ENCODE data around the gene CFD.
"Not testable (repeated sequence)": the region's sequence is repeated elsewhere in the genome, so short reads cannot be mapped to it uniquely, and the experiment has no call there.

CFD gene

DNA sequence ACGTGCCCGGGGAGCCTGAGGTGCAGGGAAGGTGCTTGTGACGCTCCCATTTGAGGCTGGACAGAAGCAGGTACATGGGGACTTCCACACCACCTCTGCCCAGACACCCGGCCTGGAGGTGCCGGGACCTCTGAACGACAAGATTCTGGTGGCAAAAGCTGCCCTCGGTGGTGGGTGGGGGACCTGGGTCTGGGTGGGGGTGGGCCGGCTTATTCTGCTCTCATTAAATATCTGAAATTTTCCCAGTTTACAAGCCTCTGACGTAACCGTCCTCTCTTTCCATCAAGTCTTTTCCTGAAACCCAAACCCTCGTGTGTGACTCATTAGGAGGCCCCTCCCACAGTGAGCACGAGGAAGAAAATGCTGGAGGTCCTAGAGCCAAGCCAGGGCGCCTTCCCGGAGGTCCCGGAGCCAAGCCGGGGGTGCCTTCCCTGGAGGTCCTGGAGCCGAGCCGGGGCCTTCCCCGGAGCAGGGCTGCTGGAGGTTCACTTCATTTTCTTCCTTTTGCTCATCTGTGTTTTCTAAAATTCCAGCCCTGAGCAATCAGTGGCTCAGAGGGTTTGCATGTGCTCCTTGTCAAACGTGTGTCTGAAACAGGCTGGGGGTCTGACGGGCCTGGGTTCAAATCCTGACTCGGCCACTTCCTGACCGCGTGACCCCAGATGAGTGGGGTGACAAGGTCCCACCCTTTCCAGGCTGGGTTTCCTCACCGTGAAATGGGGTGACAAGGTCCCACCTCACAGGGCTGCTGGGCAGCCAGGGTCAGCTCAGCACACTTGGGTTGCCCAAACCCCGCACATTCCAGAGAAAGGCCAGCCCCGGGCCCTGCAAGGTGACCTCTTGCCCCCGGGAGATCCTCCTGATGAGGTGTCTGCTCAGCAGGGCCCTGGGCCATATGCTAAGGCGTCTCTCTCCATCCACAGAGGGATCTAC lies 10.0 kb downstream of the CFD start:
- no peak for DNase-seq
- intact Hi-C loops (cut with DNase I) = no loop called here

DNA sequence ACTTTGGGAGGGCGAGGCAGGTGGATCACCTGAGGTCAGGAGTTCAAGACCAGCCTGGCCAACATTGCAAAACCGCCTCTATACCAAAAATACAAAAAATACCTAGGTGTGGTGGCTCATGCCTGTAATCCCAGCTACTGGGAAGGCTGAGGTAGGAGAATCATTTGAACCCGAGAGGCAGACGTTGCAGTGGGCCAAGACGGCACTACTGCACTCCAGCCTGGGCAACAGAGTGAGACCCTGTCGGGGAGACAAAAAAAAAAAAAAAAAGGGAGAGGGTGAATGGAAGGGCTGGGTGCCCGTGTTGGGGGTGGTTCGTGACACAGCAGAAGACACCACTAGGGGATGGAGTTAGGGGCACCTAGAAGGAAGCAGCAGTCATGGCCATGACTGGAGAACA lies 10.8 kb downstream of the CFD start:
- no peak for DNase-seq
- intact Hi-C loops (cut with DNase I) = no loop called here

DNA sequence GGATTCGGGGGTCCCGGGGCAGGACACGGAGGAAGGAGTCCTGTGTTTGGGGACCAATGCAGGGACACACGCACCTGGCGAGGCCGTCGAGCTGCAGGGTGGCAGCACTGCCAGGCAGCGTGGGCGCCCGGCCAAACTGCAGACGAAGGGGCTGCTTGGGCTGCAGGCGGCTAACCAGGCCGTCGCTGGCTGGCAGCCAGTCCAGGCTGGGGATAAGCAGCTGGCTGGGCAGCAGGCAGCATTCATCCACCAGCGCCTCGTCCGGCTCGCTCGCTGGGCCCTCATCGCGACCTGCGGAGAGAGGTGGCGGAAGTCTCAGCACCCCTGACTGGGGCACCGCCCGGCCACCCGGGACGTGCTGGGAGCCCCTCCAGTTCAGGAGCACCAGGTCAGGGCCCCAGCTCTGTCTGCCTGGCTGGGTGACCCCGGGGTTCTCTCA lies 11.5 kb downstream of the CFD start:
- DNase-seq = peak in 9 of 10 donors; percentile 46 to 94 (median 67)
- intact Hi-C loops (cut with DNase I) = no loop called here

DNA sequence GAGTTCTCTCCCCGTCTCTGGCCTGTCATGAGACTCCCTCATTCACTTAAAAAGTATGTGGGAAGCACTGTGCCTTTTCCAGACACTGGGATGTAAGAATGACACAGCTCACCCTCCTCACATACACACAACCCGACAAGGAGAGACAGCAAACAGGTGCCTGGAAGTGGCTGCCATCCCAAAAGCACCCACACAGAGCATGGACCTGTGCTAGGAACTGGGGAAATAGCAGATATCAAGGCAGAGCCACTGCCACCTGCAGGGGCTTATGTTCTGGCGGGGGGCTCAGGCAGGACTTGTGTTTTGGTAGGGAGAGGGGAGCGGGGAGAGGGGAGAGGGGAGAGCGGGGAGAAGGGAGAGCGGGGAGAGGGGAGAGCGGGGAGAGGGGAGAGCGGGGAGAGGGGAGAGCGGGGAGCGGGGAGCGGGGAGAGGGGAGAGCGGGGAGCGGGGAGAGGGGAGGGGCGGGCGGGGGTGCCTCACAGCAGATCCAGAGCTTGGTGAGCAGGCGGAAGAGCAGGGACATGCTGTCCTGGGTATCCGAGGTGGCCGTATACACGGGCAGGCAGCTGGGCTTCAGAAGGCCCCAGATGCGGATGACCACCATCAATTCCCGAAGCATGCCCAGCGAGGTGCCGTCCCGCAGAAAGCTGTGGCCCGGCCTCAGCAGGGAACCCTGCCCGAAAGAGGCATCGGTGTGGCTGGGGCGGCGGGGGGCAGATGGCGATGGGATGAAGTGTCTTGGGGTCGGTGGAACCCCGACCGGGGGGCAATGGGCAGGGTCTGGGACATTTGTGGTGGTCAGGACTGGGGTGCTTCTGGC lies 12.2 kb downstream of the CFD start:
- peak in 1 of 10 donors; percentile 74 for DNase-seq
- intact Hi-C loops (cut with DNase I) = no loop called here

DNA sequence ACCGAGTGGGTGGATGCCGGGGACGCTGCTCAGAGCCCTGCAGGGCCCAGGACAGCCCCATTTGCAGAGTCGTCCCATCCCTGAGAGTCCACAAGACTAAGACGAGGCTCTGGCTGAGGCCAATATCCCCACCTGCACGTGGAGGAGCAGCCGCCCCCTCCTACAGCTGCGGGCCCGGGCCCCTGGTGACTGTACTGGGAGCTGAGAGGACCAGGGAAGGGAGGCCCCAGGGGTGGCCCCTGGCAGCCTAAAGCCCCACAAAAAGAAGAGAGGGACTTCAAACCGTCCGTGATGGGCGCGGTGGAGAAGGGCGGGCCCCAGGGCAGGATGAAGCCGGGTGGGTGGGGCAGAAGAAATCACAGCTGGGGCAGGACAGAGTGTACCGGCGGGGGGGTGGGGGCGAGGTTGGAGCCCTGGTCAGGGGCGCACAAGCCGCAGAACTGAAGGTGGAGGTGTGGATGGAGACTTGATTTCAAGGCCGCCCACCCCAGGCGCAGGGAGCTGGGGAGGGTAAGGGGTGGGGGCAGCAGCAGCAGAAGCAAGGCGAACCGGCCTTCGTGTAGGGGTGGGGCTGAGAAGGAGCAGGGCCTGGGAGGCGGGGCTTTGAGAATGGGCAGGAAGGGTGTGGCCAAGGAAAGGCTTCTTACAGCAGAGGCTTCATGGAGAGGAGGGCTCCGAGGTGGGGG lies 12.9 kb downstream of the CFD start:
- intact Hi-C loops (cut with DNase I) = no loop called here
- DNase-seq = no peak

DNA sequence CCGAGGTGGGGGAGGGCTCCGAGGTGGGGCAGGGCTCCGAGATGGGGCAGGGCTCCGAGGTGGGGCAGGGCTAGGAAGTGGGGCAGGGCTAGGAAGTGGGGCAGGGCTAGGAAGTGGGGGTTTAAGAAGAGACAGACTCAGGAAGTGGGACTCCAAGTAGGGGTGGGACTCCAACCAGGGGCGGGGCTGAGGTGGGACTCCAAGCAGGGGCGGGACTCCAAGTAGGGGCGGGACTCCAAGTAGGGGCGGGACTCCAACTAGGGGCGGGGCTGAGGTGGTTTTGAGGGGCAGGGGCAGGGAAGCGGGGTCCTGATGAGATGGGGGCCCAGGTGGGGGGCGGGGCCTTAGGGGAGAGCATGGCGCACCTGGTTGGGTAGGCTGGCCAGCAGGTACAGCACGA lies 13.6 kb downstream of the CFD start:
- intact Hi-C loops (cut with DNase I) = no loop called here
- DNase-seq = no peak

DNA sequence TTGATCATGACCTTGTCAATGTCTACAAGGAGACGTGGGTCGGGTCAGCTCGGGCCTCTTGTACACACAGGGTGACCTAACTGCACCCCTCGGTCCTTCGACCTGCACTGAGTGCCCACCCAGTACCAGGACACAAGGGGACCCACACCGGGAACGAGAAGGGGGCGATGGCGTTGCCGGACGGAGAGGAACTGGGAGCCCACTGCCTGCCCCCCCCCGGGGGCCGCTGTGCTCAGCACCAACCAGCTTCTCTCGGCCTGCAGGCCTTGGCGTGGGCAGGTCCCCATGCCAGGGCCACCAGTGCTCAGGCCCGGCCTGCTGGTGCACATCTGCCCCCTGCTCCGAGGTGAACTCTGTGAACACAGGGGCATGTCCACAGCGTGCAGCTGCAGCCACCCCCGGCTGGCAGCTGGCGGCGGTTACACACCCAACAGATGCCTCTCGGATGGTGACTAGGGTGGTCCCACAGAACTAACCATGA lies 14.1 kb downstream of the CFD start:
- intact Hi-C loops (cut with DNase I) = no loop called here

DNA sequence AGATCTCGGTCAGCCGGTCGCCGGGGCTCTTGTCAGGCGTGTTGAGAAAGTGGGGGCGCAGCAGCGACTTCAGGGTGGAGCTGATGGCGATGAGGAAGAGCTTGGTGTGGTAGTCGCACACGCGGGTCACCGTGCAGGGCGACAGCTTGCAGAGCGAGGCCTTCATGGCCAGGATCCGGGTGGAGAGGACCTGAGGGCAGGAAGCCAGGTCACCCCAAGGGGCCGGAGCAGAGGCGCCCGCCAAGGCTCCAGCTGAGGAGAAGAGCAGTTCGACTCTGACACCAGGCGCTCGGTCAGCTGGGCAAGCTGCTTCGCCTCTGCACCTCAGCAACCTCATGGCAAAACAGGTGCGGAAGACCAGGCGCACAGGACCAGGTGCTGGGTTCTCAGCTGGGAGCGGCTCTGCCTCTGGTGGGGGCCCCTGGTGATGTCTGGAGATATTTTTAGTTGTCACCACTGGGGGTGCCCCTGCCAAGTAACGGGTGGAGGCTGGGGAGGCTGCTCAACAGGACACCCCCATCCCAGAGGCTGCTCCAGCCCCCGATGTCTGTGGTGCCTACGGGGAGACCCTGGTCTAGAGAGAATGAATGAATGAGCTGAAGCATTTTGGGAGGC lies 15.9 kb downstream of the CFD start:
- DNase-seq = no peak
- intact Hi-C loops (cut with DNase I) = no loop called here

More for the DNA sequence above, 14.1 kb downstream of the CFD start:
- DNase-seq = no peak

DNA sequence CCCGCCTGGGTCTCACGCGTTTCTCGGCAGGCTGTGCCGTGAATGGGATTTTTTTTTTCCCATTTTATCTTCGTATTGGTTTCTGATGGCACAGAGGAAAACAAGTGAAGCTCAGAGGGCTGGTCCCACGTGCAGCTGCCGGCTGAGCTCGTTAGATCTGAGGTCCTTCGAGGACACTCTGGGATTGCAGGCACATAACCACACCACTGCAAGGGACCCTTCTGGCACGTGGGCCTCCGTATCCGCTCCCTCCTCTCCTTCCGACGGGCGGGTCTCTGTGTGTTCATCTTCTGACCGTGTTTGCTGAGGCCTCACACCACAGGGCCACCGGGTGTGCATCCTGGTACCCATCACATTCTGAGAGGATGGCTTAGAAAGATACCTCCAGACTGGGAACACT lies 16.6 kb downstream of the CFD start:
- DNase-seq = no peak
- intact Hi-C loops (cut with DNase I) = no loop called here

DNA sequence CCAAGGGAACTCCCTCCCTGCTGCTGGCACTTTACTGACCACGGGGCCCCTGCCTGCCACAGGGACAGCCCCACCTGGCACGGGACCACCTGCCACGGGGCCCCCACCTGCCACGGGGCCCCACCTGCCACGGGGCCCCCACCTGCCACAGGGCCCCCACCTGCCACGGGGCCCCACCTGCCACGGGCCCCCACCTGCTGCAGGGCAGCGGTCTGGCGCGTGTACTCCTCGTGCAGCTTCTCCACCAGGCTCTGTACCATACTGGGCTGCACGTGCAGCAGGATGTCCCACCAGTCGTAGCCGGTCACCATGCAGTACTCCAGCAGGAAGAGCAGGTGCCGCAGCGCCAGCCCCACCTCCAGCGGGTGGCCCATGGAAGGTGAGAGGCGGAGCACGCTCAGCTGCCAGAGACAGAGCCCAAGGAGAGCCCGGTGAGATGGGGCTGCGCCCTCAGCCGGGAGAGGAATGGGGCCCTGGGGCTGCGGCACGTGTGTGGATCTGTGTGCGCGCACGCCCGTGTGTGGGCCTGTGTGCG lies 17.4 kb downstream of the CFD start:
- intact Hi-C loops (cut with DNase I) = no loop called here
- DNase-seq = no peak

DNA sequence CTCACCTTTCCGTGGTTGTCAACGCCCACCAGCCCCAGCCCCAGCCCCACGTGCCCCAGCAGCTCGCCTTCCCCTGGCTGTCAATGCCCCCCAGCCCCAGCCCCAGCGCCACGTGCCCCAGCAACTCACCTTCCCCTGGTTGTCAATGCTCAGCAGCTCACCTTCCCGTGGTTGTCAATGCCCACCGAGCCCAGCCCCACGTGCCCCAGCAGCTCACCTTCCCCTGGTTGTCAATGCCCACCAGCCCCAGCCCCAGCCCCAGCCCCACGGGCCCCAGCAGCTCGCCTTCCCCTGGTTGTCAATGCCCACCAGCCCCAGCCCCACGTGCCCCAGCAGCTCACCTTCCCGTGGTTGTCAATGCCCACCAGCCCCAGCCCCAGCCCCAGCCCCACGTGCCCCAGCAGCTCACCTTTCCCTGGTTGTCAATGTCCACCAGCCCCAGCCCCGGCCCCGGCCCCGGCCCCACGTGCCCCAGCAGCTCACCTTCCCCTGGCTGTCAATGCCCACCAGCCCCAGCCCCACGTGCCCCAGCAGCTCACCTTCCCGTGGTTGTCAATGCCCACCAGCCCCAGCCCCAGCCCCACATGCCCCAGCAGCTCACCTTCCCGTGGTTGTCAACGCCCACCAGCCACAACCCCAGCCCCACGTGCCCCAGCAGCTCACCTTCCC lies 18.7 kb downstream of the CFD start:
- intact Hi-C loops (cut with DNase I); DNase-seq: not testable (repeated sequence)

DNA sequence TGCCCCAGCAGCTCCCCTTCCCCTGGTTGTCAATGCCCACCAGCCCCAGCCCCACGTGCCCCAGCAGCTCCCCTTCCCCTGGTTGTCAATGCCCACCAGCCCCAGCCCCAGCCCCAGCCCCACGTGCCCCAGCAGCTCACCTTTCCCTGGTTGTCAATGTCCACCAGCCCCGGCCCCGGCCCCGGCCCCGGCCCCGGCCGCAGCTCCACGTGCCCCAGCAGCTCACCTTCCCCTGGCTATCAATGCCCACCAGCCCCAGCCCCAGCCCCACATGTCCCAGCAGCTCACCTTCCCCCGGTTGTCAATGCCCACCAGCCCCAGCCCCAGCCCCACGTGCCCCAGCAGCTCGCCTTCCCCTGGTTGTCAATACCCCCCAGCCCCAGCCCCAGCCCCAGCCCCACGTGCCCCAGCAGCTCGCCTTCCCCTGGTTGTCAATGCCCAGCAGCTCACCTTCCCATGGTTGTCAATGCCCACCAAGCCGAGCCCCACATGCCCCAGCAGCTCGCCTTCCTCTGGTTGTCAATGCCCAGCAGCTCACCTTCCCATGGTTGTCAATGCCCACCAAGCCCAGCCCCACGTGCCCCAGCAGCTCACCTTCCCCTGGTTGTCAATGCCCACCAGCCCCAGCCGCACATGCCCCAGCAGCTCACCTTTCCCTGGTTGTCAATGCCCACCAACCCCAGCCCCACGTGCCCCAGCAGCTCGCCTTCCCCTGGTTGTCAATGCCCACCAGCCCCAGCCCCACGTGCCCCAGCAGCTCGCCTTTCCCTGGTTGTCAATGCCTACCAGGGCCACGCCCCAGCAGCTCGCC lies 19.5 kb downstream of the CFD start:
- intact Hi-C loops (cut with DNase I); DNase-seq: not testable (repeated sequence)

DNA sequence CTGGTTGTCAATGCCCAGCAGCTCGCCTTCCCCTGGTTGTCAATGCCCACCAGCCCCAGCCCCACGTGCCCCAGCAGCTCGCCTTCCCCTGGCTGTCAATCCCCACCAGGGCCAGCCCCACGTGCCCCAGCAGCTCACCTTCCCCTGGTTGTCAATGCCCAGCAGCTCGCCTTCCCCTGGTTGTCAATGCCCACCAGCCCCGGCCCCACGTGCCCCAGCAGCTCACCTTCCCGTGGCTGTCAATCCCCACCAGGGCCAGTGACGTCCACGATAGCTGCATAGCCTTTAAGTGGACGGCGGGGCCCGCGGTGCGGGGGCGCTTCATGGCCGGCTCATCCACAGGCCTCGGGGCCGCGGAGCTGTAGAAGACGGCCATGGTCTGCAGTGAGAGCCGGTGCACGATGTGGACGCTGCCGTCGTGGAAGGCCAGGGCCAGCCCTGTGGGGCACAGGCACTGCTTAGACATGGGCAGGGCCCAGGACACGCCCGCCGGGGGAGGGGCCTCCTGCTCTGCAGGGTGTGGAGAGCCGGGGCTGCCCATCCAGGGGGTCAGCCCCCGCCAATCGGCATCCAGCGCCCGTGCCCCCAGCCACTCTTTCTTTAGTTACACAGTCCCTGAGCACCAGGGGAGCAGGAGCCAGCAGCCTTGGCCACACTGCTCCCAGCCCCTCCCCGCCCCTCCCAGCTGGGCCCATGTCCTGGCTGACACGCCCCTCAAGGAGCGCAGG lies 20.4 kb downstream of the CFD start:
- DNase-seq = no peak
- intact Hi-C loops (cut with DNase I) = no loop called here

DNA sequence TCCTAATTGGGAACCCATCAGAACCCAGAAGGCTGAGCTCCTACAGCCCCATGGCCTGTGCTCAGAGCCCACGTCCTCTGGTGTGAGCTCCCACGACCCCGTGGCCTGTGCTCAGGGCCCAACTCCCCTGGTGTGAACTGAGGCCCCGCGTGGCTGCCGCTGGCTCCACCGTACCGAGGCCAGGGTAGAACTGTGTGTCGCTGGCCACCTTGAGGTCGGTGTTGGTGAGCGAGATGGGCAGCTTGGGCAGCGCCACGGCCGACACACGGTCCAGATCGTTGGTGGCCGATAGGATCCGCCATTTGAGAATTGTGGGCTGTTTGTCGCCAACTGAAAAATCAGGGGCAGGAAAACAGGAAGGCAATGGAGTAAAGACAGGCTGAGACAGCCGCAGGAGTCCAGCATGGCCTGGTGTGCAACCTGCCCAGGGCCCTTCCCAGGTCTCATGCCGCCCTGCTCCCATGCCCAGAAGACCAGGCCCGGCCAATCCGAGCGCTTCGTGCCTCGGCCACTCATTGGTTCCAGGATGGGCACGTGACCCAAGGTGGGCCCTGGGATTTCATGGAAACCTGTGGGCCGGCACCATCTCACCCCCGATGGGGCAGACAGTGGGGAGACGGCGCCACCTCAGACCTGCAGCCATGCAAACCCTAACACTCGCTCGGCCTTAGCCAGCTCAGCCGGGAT lies 22.1 kb downstream of the CFD start:
- intact Hi-C loops (cut with DNase I) = no loop called here
- DNase-seq = no peak

DNA sequence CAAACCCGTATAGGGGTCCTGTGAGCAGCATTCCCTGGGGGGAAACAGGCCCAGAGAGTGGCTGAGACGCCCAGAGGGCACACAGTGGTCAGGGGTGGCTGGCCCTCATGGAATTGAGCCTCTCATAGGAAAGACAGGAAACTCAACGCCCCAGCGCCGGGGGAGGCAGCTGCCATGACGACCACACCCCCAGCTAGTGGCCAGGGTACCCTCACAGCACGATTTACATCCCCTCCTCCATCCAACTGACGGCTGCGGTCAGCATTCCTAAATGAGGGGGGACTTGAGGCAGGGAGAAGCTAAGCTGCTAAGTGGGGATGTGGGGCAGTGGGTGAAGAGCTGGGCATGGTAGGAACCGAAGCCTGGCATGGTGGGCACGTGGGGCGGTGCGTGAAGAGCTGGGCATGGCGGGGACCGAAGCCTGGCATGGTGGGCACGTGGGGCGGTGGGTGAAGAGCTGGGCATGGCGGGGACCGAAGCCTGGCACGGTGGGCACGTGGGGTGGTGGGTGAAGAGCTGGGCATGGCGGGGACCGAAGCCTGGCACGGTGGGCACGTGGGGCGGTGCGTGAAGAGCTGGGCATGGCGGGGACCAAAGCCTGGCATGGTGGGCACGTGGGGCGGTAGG lies 23.5 kb downstream of the CFD start:
- DNase-seq = no peak
- intact Hi-C loops (cut with DNase I) = no loop called here

DNA sequence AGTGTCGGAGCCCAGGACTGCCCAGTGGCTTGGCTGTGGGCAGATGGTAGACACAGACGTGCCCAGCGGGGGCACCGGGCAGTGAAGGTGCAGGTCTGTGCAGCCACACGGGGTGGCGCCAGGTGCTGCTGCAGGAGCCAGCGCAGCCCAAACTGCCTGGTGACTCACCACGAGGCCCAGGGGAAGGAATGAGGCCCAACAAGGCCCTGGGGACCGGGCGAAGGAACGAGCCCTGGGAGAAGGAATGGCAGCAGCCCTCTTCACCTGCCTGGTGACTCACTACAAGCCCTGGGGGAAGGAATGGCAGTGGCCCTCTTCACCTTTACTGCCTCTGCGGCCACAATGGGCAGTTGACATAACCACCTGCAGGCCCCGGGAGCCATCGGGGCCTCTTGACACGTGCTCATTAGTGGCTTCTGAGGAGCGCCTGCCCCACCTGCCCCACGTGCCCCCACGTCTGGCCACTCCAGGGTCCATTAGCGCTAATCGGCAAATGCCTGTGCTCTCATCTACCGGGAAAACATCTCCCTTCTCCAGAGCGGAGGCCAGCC lies 24.3 kb downstream of the CFD start:
- intact Hi-C loops (cut with DNase I) = no loop called here

More for the DNA sequence above, 24.3 kb downstream of the CFD start:
- DNase-seq = no peak

All from posterior cingulate gyrus (tissue), 11 donors.